ENCODE results near the gene AASDH. TPM values are rescaled to one million over a fixed set of nuclear protein-coding genes. Genes with fewer than 3 reads are reported as not detected.

Gene AASDH
- polyA plus RNA-seq, 1 donor (not counting 4 experiments of a cell fraction or from before 2014, with no cell fraction given), result 15.5 TPM

- Histone ChIP-seq H3K79me2 (ENCODE audit: control insufficient read depth, insufficient read depth, low read length) (peaks cover 97% of the 10 kb centered on the region), H3K4me3 (ENCODE audit: control insufficient read depth in 2 of 3, extremely low read depth in 1 of 3, insufficient read depth in 2 of 3, low read depth in 1 of 3, low read length in 3 of 3) (no peak overlapping the region), H4K20me1 (ENCODE audit: control insufficient read depth, extremely low read depth, insufficient read depth, low read length) (no peaks in the 10 kb centered on the region), H3K27me3 (ENCODE audit: control insufficient read depth, extremely low read depth, insufficient read depth, low read length) (no peaks in the 10 kb centered on the region), H3K4me1 (ENCODE audit: control insufficient read depth, extremely low read depth, insufficient read depth, low read length) (no peaks in the 10 kb centered on the region), H3K9me3 (ENCODE audit: control insufficient read depth, low read depth, low read length) (no peaks in the 10 kb centered on the region), H3K27ac (ENCODE audit: control insufficient read depth, insufficient read depth, low read length) (no peak overlapping the region), H2AFZ (ENCODE audit: control insufficient read depth, low read length) (no peak overlapping the region), H3K9ac (ENCODE audit: control insufficient read depth, extremely low read depth, insufficient read depth, low read length) (no peak overlapping the region), H3K36me3 (ENCODE audit: control insufficient read depth in 2 of 2, extremely low read depth in 1 of 2, insufficient read depth in 2 of 2, low read length in 2 of 2) (no peaks in the 10 kb centered on the region), H3K4me2 (ENCODE audit: control insufficient read depth, extremely low read depth, insufficient read depth, low read depth, low read length) (no peak overlapping the region), H3K9me1 (ENCODE audit: control insufficient read depth, extremely low read depth, insufficient read depth, low read length) (no peaks in the 10 kb centered on the region)
- dilution Hi-C loops (cut with MboI; ENCODE audit: extremely low pct_ligation_motif_present, low sequenced_read_pairs), result no loop called here
- TF ChIP-seq CTCF (optimal IDR thresholded peaks at IDR 0.05 in 1 of 3, IDR thresholded peaks at IDR 0.05 in 1 of 3, conservative IDR thresholded peaks at IDR 0.05 in 1 of 3; ENCODE audit: extremely low read depth in 1 of 3, insufficient read depth in 2 of 3, low read length in 3 of 3) (no peak), EZH2 (IDR thresholded peaks at IDR 0.05; ENCODE audit: low read length) (no peak)
- FAIRE-seq (no peak), DNase-seq (ENCODE audit: low read depth, low spot score) (no peak)
Measured at GRCh38 chr4:56425518-56425917, 38.2 kb upstream of the AASDH start.

GRCh38 chr4:56424697-56425514 is 37.6 kb upstream of the AASDH start:
- FAIRE-seq, result no peak
- H4K20me1 ChIP-seq (ENCODE audit: control insufficient read depth, extremely low read depth, insufficient read depth, low read length), result no peaks in the 10 kb centered on the region
- no peaks in the 10 kb centered on the region for H3K9me1 ChIP-seq (ENCODE audit: control insufficient read depth, extremely low read depth, insufficient read depth, low read length)
- H3K4me3 ChIP-seq (ENCODE audit: control insufficient read depth in 2 of 3, extremely low read depth in 1 of 3, insufficient read depth in 2 of 3, low read depth in 1 of 3, low read length in 3 of 3), result no peak overlapping the region
- peak overlapping the region; percentile 32 for H3K4me2 ChIP-seq (ENCODE audit: control insufficient read depth, extremely low read depth, insufficient read depth, low read depth, low read length)
- dilution Hi-C loops (cut with MboI; ENCODE audit: extremely low pct_ligation_motif_present, low sequenced_read_pairs), result no loop called here
- H3K9ac ChIP-seq (ENCODE audit: control insufficient read depth, extremely low read depth, insufficient read depth, low read length), result no peak overlapping the region
- no peak for DNase-seq (ENCODE audit: low read depth, low spot score)
- peaks cover 97% of the 10 kb centered on the region for H3K79me2 ChIP-seq (ENCODE audit: control insufficient read depth, insufficient read depth, low read length)
- peak in 2 of 3 experiments; percentile 47 to 51 for TF ChIP-seq CTCF (optimal IDR thresholded peaks at IDR 0.05 in 1 of 3, IDR thresholded peaks at IDR 0.05 in 1 of 3, conservative IDR thresholded peaks at IDR 0.05 in 1 of 3; ENCODE audit: extremely low read depth in 1 of 3, insufficient read depth in 2 of 3, low read length in 3 of 3)
- no peak for TF ChIP-seq EZH2 (IDR thresholded peaks at IDR 0.05; ENCODE audit: low read length)
- no peak overlapping the region for H2AFZ ChIP-seq (ENCODE audit: control insufficient read depth, low read length)
- no peaks in the 10 kb centered on the region for H3K27me3 ChIP-seq (ENCODE audit: control insufficient read depth, extremely low read depth, insufficient read depth, low read length)
- H3K4me1 ChIP-seq (ENCODE audit: control insufficient read depth, extremely low read depth, insufficient read depth, low read length), result no peaks in the 10 kb centered on the region
- no peaks in the 10 kb centered on the region for H3K9me3 ChIP-seq (ENCODE audit: control insufficient read depth, low read depth, low read length)
- H3K27ac ChIP-seq (ENCODE audit: control insufficient read depth, insufficient read depth, low read length), result no peak overlapping the region
- H3K36me3 ChIP-seq (ENCODE audit: control insufficient read depth in 2 of 2, extremely low read depth in 1 of 2, insufficient read depth in 2 of 2, low read length in 2 of 2), result no peaks in the 10 kb centered on the region
